Measurements from ENCODE around the gene CHI3L2. TPM values are rescaled to one million over a fixed set of nuclear protein-coding genes. Genes with fewer than 3 reads are reported as not detected.
A peak's percentile ranks its signal among the peaks of the same experiment; 100 is the strongest.

CHI3L2 gene
- total RNA-seq, 1 donor from 2014 or later, result not detected

DNA sequence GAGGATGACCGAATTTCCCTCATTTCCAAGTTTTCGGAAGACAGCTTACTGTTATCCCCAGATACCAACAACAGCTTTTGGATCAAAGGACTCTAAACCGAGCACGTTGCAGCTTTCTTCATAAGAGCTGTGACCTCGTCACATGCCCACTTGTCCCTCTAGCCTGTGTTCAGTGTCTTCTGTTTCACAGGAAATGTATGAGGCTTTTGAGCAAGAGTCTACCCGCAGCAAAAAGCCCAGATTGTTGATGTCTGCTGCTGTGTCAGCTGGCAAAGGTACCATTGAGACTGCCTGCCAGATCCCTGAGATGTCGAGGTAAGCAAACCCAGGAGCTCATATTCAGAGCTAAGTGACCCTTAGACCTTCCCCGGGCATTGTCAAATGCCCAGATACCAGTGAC lies 24.1 kb downstream of the CHI3L2 start:
- no peak for DNase-seq (ENCODE audit: low read depth in 2 of 2)

DNA sequence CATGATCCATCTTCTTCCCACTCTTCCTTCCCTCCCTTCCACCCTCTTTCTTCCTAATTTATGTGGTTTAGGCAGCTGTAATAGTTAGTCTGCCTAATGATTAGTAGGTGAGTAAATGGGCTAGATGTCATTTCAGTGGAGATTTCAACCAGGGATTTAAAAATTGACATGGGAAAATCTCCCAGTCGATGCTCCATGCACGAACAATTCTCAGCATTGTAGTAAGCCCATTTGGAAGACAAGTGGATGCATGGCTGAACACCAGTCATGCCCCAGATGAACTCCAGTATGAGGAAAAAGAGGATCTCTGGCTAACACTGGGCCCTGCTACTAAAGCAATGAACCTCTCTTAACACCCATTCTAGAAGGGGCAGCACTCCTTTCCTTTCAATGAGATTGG lies 25.3 kb downstream of the CHI3L2 start:
- no peak for DNase-seq (ENCODE audit: low read depth in 2 of 2)

DNA sequence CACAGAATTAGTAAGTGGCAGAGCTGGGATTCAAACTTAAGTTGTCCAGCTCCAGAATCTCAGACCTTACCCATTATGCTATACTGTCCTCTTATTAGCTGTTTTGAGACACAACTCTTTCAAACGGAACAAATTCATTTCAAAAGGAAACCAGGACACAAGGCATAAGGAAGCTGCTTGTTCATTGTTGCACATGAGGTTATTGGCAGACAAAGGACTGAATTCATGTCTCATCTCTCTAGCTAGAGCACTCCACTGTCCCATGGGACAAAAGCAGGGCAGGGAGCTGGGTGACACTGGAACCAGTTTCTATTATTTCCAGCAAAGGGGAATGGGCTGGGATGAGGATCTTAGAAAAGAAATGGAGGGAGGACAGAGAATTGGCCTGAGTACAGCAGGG lies 26.4 kb downstream of the CHI3L2 start:
- no peak for DNase-seq (ENCODE audit: low read depth in 2 of 2)

DNA sequence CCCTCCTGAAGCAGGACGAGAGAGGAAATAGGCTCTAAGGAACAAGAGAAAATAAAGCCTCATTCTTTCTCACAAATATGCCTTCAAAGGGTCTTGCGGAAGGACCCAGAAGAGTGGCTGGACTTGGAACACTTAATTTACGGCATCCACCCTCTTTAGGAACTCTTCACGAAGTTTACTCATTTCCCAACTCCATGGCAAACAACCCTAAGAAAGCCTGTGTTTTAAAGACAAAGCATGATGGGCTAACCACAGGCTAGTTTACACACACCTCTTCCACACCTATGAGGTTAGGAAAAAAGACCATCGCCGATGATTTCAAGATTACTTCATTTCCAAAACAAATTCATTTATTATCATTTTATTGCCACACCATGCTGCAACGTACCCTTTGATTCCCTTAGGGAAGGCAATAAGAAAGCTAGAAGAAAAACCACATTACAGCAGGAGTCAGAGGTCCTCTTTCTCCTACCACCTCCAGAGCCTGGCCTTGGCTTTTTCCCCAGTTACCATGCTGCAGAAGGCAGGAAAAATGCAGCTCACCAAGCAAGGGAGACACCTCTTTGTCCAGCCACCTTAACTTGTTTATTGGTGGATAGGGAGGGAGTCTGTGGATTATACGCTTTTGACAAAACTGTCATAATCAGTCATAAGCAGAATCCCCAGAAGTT lies 29.6 kb downstream of the CHI3L2 start:
- DNase-seq (ENCODE audit: low read depth in 2 of 2), result no peak

DNA sequence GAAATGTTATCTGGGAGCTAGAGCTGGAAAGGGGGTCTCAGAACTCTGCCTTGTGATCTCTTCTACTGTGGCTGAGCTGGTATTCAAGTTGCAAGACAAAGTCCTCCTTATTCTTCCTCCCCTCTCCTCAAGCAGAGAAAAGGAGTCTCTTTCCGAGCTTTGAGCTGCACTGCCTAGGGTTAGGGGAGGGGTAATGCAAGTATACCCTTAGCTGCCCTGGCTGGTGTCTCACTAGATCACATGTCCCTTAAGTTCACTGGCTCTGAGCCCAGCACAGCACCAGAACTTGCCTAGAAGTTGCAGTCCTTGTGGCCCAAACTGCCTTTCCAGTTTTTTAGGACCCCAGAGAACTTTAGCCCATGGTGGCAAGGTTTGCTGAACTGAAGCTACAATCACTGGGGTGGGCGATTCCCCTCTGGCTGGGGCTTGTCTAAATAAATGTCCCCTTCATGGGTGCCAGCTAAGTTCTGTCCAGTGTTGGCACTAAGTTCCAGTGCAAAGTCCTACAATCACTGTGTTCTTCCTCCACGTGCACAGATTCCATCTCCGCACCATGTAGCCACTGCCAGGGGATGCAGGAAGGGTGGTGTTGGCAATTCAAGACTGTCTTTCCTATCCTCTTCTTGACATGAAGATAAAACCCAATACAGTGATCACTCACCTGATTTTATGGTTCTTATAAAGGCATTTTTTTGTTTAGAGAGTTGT lies 40.4 kb downstream of the CHI3L2 start:
- DNase-seq (ENCODE audit: low read depth in 2 of 2), result no peak

DNA sequence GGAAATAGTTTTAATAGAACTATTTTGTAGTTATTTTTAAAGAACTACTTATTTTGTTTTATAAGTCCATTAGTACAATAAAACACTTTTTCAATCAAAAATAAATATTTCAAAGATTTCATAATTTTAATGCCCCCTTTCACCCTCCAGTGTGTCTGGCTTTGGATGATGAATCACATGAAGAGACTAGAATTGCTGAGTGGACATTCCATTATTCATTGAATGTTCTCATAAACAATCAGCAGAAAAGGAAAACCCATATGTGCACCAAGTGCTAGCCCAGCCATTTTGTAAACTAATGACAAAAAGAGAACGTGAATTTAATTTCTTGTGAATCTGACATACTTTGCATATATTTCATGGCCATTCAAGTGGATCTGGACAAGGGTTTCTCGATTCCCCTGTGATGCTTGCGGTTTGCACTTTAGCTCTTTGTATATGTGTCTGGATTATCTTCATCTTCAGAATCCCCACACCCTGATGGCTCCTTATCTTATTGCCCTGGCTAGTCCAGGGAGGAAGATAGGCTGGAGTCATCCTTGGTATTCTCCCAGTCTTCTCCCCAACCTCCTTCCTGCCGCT lies 42.4 kb downstream of the CHI3L2 start:
- no peak for DNase-seq (ENCODE audit: low read depth in 2 of 2)

DNA sequence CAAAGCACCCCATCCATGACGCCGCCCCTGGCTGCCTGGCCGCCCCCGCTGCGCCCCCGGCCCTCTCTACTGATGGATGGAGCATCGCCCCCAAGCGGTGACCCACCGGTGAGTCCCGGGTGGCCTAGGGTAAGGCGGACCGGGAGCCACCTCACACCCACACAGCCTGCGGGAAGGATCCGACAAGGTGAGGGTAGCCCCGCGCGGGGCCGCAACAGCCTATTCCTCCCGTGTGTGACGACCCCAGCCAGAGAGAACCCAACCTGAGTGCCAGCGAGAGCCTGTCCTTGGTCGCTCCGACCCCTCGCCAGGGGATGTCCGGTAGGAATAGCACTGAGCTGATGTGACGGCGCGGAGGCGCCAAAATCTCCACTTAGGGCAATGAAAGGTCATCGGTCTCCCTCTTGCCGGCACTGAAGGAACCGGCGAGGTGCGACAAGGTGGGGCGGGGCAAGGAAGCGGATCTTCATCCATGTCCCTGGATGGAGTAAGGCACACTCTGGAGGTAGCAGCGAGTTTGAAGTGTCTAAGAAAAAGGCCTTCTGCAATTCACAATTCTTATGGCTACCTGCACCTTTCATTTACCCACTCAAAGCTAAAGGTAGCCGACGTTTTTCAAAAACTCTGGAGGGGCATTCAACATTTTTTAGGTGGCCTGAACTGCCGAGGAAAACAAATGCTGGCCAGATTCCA lies 43.4 kb downstream of the CHI3L2 start:
- no peak for DNase-seq (ENCODE audit: low read depth in 2 of 2)

DNA sequence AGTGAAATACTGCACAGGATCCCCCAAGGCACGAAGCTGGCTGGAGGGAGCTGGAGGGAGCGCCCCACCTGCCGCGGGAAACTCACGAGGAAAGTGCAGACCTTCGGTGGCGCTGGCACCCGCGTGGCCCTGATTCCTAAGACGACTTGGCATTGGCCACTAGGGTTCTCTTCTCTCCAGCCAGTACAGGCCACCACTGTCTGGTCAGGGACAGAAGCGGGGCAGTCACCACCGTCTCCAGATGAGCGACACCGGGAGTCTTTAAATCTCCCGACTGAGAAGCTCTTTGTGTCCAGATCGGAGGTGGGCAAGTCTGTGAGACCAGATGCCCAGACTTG lies 43.9 kb downstream of the CHI3L2 start:
- no peak for DNase-seq (ENCODE audit: low read depth in 2 of 2)

DNA sequence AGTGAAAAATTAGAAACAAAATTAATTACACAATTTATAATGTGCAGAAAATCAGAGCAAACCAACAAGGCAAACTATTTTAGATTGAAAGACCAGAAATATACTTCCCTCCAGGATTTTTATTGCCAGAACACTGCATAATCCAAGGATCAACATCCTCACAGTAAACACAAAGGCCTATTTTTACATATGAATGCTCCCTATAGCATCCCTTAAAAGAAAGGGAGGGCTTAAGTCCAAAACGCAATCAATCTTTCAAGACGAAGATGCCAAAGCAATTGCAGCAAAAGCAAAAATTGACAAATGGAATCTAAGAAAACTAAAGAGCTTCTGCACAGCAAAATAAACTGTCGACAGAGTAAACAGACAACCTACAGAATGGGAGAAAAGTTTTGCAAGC lies 44.6 kb downstream of the CHI3L2 start:
- DNase-seq (ENCODE audit: low read depth in 2 of 2), result no peak

DNA sequence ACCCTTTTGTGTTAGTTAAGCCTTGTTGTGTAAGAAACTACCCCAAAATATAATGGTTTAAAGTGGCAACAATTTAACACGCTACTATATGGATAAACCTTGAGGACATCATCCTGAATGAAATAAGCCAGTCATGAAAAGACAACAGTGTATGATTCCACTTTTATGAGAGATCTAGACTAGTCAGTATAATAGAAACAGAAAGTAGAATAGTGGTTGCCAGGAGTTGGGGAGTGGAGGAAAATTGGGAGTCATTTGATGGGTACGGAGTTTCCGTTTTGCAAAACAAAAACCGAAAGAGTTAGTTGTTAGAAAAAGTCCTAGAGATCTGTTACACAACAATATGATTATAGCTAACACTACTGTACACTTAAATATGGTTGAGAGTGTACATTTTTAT lies 47.1 kb downstream of the CHI3L2 start:
- peak in 1 of 2 donors; percentile 6 for DNase-seq (ENCODE audit: low read depth in 2 of 2)

DNA sequence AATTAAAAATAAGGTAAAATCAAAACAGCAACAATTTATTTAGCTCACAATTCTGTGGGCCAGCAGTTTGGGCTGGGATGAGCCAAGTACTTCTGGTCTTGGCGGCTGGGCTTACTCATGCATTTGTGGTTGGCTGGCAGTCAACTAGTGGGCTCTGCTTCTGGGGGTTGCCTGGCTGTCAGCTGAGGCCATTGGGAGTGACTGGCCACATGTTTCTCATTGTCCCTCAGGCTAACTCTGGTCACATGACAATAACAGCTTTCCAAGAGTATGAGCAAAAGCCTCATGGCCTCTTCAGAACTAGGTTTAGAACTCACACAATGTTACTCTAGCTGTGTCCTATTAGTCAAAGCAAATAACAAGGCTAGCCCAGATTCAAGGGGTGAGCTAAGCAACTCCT lies 47.6 kb downstream of the CHI3L2 start:
- peak in 1 of 2 donors; percentile 12 for DNase-seq (ENCODE audit: low read depth in 2 of 2)

DNA sequence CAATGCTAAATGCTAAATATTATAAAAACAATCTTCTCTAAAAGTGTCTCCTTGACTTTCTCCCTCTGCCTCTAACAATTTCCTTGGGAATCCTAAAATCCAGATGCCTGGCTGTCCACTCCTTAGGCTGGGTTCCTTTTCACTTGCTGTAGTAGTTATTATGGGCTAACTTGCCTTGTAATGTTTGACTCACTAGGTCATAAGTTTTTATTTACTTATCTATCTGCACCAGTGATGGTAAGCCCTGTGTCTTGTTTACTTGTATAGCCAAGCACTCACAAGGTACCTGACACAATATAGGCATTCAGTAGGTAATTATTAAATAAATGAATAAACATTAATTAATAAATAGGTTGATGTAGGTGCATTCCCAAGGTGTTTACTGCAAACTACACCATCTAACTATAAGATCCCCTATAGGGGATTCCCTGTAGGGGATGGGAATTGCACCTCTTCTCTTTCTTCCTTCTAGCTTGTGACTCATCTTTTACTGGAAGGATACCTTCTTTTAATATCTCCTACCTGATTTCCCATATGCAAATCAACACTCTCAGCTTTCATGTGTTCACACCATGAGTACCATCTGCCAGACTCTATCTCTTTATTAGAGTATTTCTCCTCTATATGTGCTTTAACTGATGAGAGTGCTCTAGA lies 48.4 kb downstream of the CHI3L2 start:
- DNase-seq (ENCODE audit: low read depth in 2 of 2), result no peak

DNA sequence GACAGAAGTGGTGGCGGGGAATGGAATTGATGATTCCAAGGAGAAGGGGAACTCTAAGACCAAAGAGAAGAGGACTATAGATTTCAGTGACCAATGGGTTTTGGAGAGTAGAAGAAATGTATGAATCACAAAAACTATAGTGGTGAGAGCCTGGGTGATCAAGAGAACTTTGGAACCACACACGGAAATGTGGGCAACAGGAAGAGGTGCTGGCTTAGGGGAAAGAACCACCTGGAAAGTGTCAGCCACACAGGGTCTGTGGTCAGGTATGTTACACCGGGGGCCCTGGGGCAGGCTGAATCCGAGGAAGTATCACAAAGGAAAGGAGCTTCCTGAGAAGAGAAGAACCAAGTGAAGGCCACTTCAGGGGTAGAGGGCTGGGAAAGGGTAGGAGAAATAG lies 51.6 kb downstream of the CHI3L2 start:
- no peak for DNase-seq (ENCODE audit: low read depth in 2 of 2)

DNA sequence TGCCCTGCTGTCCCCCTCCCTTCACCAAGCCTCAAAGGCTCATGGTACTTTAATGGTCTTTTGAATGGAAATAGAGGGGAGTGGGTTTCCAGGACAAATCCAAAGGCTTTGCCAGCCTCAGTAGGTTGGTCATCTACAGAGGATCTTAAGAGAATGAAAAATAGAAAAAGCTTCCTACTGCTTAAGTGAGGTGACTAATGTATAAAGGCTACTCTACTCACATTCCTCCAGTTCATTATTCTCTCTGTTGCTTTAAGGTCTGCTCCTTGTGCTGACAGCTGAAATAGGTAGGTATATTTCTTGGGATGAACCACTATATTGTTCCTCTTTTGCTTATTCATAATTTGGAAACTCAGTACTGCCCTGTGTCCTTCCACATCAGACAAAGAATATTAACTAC lies 52.8 kb downstream of the CHI3L2 start:
- DNase-seq (ENCODE audit: low read depth in 2 of 2), result no peak

DNA sequence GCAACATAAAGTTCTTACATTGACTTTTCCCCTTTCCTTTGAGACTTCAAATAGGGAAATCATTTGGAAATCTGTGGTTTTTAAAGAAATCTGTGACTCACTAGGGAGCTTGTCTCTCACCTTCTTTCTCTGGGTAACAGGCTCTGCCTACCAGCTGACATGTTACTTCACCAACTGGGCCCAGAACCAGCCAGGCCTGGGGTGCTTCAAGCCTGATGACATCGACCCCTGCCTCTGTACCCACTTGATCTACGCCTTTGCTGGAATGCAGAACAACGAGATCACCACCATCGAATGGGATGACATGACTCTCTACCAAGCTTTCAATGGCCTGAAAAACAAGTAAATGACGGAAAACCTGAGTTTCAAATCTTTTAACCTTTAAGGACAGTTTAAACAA lies 53.9 kb downstream of the CHI3L2 start:
- no peak for DNase-seq (ENCODE audit: low read depth in 2 of 2)

DNA sequence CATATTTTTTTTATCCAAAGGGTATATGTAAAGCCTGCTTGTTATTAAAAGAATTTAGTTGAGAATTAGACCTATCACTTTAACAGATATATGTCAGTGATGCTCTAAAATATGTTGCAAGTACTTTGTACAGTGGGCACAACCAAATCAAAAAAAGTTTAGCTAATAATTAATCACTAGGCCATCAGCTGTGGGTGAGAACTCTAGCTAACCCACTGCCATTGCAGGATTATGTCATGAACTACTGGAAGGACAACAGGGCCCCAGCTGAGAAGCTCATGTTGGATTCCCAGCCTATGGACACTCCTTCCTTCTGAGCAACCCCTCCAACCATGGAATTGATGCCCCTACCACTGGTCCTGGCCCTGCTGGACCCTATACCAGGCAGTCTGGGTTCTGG lies 56.3 kb downstream of the CHI3L2 start:
- DNase-seq (ENCODE audit: low read depth in 2 of 2), result no peak

DNA sequence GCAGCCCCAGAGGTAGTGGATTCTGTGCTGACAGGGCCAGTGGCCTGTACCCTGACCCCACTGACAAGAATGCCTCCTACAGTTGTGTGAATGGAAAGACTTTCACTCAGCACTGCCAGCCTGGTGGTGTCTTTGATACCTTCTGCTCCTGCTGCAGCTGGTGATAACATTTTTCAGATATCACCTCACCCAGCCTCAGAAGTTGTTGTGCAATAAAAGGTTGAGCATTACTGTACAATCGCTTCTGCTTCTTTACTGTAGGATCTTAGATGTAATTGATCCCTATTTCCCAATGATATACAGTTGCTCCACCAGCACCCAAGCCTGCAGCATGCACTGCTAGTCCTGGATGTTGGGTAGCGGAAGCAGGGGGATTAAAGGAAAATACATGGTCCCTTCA lies 58.4 kb downstream of the CHI3L2 start:
- DNase-seq (ENCODE audit: low read depth in 2 of 2), result no peak

DNA sequence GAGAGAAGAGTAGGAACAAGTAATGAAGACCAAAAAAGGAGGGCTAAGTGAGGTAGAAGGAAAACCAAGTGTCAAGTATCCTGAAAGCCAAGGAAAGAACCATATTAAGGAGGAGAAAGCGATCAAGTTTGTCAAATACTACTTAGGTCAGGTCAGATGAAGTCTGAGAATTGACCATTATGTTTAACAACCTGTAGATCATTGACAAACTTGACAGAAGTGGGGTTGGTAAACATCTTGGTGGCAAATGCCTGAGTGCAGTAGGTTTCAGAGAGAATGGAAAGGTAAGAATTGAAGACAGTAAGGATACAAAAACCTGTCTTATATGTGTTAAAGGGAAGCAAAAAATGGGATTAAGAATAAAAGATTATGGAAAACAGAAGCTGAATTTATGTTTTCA lies 59.4 kb downstream of the CHI3L2 start:
- no peak for DNase-seq (ENCODE audit: low read depth in 2 of 2)

DNA sequence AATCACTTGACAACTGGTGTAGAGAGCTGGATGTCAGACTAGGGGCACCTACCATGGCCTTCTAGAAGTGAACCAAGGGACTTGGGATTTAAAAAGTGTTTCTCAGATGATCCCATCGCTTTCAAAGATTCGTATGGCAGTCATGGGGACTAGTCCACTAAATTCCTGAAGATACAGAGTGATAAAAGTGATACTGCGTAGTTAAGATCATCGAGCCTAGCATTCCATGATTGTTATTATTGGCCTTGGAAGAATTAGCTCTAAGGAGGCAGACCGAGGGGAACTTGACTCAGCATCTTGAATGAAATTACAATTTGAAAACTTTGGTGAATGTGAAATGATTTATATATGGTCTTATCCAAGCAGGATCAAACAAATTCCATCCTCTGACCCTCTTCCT lies 61.9 kb downstream of the CHI3L2 start:
- no peak for DNase-seq (ENCODE audit: low read depth in 2 of 2)

DNA sequence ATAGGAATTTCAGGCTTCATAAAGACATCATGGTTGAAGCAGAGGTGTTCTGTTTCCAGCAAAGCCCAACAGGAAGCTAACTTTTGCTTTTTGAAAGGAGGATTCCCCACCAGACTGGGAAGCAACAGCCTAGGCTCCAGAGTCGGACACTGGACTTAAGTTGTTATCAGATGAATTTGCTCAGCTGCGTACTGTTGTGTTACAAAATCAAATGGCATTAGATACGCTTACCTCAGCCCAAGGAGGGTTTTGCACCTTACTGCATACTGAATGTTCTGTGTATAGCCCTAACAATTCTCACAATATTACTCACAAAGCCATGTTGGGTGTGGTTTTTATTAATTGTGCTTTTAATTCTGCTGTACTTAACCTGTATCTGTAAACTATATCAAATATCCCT lies 62.6 kb downstream of the CHI3L2 start:
- no peak for DNase-seq (ENCODE audit: low read depth in 2 of 2)

DNA sequence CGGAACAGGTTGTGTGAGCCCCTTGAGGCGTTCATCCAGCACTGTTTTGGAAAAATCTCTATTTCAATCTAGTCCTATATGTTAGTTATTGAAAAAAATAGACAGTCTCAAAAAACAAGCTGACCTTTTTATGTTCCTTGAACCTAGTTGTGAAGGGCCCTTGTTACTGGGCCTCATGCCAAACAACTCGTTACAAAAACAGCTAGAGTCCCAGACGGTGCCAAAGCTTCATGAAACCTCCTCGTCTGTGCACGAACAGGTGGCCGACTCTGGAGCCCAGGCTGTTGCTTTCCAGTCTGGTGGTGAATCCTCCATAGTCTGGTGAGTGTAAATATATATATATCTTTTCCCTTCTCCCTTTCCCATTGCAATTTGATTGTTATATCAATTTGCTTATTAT lies 63.1 kb downstream of the CHI3L2 start, which contains the start of gene CHIA:
TSS of gene CHIA (plus strand) at position 222 of the 400 bp plus-strand sequence. CDS start 19,617 bp downstream, outside the sequence.
- no peak for DNase-seq (ENCODE audit: low read depth in 2 of 2)
